Embryonic facial prominence (tissue), 1 donor: Measurements from ENCODE around the gene EIF2B2.

Source experiments
- DNase-seq: peaks from one replicate; pipeline ENCODE4 v3.0.0-alpha.2; 2016; ENCODE audit errors: extremely low spot score

EIF2B2 gene

DNA sequence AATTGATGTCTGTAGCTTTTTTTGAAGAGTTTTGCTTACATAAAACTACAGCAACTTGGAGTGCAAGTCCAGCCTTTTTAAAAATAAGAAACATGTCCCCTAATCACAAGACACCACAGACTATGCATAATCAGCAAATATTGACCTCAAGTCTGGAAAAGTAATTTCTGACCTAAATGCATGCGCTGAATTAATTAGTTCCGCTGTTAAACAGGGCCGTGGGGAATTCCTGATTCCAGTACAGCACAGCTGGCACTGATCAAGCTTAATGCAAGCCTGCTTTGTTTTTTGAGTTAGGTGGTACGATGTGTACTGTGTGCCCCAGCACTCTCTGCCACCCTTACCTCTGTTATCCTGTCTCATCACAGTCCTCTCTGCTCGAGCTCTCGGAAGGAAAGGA is 39.3 kb downstream of the EIF2B2 start:
- no peak for DNase-seq

DNA sequence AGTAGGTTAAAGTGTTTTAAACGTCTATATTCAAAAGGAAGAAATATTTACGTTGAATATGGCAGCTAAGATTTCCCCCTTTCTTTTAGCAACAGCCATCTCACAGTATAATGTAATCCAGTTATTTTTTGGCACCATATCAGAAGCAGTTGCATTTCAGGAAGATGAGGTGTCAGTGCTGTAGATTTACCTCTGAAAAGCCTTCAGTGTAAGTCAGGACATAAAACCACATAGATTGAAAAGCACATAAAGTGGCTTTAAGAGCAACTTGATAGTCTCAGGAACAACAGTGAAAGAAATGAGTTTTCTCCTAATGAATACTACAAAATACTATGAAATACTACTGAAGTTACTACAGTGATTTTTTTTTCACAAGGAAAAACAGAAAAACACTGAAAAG is 41.6 kb downstream of the EIF2B2 start:
- no peak for DNase-seq

DNA sequence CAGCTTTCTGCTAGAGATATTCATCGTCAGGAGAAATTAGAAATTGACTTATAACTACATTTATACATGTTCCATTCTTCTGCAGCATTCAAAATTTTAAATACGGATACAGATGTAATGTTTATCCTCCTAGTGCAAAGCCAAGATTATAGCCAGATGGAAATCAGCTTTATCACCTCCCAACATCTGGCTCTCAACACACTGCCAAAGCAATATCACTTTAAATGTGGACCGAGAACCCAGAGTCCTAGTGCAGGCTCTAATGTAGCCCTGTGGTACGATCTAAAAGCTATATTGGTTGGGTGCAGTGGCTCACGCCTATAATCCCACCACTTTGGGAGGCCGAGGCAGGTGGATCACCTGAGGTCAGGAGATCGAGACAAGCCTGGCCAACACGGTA is 42.0 kb downstream of the EIF2B2 start:
- DNase-seq = no peak

DNA sequence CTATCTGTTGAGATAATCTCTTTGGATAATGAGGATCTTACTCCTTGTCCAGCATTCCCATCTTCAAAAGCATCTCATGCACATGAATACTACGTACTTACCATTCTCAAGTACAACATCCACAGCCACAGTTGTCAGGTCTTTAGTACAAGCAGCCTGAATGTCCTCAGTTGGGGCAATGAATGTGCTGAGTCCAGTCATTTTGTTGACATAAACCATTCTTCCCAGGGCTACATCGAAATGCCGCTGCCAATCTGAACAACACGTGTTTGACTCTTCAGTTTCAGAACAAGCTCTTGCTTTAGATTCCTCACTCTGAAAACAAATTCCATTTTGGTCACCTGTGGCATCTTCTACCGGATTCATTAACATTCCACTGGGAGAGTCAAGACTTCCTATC is 43.6 kb downstream of the EIF2B2 start:
- DNase-seq = no peak

DNA sequence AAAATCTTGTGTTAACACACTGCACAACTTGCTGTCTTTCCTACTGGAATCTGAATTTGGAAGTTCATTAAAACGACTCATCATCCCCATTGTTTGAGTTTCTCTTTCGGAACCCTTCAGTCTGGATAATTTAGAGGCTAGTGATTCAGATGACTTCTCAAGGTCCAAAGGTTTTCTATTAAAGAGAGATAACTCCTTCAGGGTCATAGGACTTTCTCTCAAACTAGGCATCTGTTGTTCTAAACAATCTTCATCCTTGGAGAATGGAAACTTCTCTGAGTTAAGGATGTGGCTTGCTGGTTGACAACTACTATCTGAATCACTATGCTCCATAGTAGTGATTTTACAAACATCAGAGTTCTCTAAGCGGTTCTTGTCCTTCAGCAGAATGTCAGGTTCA is 44.2 kb downstream of the EIF2B2 start:
- DNase-seq = no peak

DNA sequence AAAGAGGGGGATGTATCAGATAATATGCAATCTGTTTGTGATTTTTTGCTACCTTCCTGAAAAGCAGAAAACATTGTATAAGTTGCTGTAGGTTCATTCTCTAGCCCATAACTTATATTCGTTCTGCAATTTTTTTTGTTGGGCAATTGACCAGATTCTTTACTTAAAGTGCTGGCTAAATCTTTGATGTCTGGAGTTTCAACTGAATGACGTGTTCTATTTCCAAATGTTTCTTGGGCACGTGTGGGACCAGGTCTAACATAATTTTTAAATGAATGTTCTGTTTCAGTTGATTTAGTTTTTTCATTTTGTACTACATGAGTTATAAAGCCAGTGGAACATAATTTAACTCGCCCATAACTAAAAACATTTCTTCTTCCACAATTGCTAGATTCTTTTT is 44.8 kb downstream of the EIF2B2 start:
- no peak for DNase-seq

DNA sequence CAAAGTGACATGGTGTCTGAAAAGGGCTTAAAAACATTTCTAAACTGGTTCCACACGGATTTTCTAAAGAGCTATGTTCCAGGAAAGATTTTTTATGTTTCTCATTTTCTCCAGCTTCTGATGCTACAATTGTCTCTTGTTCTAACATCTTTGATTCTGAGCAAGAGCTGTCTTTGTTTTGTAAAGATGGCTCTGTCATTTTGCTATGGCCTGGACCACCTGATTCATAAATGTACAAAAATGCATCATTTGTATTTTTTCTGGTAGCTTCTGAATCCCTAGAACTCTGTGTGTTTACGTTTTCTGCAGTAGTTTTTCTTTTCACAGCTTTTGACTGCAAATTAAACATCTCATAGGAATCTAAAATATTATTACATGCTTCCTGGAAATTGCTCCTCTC is 45.4 kb downstream of the EIF2B2 start:
- no peak for DNase-seq

DNA sequence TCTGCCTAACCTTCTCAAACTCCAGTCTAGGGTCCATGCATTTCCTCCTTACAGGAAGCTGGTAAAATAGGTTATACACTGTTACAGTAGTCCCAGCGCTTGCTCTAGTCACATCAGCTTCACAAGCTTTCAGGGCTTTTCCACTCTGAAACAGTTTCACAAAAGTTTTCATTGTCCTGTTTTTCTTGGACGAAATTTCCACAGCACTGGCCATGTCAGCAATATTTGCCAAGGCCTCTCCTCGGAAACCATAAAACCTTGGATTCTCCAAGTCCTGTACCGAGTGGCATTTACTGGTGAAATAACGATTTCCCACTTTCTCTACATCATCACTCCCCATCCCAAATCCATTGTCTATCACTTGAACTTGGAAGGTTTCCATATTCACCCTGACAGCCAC is 46.4 kb downstream of the EIF2B2 start:
- no peak for DNase-seq

DNA sequence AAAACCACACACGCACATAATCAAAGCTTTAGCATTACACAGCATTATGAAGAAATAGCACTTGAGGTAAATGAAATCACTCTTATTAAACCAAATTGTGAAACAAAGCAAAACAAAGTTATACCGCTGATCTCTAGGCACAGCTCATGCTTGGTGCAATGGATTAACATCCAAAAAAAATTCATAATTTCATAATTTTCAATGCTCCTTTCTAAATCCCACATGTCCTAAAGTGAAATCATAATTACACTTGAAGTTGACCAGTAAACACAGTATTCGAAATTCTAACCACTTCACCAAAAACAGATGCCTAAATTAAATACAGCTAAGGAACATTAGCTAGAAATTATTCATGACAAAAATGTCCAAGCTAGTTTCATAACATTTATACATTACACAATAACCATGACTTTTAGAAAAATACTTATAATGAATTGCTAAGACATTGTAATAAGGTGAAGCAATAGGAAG is 47.0 kb downstream of the EIF2B2 start:
- no peak for DNase-seq

DNA sequence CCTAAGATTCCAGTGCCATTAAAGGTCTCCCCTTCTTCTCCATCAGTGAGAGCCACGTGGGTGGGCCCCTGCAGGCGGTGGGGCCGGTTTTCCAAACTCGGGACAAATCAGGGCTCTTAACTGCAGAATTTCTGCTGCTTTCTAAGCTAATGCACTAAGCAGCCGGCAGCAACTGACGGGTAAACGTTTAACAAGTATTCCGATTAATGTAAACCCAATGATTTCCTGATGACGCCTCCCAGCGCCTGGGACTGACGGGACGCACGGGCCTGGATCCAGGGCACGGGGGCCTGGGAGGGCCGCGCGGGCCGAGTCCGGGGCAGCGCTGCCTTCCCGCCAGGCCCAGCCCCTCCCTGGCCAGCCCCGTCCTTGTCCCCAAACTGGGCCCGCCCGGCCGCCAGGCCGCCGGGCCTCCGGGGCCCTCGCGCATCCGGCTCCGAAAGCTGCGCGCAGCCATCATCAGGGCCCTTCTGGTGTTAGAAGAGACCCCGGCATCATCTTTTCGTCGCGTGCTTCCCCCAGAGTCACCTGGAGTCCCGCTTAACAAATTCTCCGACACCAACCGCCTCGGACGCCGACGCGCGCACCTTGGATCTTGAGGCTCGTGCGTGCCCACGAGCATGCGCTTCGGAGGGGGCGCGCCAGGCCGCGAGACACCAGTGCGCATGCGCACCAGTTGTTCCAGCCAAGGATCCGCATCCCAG is 48.3 kb downstream of the EIF2B2 start, which contains the start of gene MLH3:
TSS of gene MLH3 (minus strand) at position 616 of the 704 bp plus-strand sequence. CDS start 1,812 bp downstream, outside the sequence.
- DNase-seq = no peak

DNA sequence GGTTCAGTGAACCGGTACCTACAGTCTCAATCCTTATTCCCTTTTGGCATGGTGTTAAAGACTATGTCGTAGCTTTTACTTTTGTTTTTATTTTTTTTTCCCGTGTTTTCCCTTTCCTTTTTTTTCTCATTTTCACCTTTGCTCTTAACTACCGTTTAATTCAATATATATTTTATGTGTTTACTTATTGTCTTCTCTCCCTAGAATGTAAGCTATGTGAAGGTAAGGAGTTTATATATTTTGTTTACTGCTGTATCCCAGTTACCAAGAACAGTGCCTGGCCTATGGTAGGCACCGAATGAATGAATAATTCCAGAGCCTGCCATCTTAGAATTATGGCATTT is 48.8 kb downstream of the EIF2B2 start:
- DNase-seq = no peak

DNA sequence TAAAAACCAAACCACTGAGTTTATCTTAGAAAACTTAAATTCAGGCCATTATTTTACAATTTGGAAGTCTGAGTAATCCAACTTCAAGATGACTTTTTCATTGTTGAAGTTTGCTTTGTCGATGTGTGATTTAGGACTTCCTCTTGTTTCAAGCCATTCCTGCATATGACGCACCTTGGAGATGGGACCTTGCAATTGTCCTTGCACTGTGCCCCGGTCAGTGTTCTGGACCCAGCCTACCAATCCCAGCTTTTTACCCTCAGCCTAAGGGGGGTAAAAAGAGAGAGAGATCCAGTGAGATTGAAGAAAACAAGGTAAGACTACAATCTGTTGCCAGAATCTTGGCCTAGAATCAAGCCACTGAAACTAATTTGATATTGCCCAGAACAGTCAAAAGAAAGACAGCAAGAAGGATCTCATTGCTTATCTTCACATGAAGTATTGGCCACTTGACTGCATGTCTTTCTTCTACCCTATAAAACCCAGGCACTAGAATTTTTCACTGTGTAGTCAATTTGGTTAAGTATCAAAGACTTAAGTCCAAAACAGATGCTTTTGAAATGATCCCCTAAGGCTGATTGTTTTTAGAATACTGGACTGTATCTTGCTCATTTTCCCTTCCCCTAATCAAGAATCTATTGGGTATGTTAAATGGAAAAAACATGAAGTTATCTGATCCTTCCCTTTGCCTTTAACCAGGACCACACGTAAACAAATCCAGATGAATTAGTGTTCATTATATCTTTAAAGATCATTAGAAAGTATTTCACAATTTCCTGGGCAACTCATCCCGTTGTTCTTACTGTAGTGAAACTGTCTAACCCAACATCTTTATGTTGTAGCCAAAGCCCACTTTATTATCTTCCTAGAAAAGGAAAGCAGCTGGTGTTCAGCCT is 50.9 kb downstream of the EIF2B2 start:
- DNase-seq = no peak

DNA sequence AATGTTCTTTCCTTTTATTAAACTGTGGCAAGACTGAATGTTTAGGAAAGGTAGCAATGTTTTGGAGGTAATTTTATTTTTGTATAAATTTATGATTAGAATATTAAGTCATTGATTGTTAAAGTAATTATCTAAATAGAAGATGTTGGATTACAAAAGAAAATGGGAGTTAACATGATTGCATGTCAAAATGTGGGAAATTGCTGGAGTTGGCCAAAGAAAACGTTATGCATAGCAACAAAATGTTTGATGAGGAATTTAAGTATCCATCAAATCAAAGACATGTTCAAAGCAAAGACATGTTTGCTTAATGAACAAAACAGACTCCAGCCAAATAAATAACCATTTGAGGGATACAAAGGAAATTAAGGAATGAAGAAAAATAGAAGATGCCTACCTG is 51.7 kb downstream of the EIF2B2 start:
- no peak for DNase-seq

DNA sequence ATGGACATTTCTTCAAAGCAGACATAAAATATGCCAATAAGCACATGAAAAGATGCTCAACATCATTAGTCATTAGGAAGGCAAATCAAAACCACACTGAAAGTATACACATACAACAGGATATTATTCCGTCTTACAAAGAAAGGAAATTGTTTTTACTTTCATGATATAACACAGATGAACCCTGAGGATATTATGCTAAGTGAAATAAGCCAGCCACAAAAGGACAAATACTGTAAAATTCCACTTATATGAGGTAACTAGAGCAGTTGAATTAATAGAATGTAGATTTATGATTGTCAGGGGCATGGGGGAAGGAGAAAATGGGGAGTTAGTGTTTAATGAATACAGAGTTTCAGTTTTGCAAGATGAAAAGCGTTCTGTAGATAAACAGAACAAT is 56.9 kb downstream of the EIF2B2 start:
- DNase-seq = no peak

DNA sequence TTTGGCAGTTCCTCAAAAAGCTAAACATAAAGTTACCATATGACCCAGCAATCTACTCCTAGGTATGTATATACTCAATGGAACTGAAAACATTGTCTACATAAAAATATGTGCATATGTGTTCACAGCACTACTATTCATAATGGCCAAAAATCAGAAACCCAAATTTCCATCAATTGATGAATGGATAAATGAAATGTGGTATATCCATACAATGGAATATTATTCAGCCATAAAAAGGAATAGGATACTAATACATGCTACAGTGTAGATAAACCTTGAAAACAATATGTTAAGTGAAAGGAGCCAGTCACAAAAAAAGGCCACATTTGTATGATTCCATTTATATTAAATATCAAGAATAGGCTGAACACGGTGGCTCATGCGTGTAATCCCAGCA is 57.7 kb downstream of the EIF2B2 start:
- no peak for DNase-seq
